HG02870 (cell line): ENCODE data around the gene GABBR2.

Experiments
- ATAC-seq: cut with Tn5 transposase; IDR thresholded peaks from one replicate; pipeline ENCODE4 v1.9.1; 2021; ENCODE audit warnings: mild to moderate bottlenecking, moderate library complexity; ENCODE audit not compliant: unreplicated experiment

The GABBR2 gene

DNA sequence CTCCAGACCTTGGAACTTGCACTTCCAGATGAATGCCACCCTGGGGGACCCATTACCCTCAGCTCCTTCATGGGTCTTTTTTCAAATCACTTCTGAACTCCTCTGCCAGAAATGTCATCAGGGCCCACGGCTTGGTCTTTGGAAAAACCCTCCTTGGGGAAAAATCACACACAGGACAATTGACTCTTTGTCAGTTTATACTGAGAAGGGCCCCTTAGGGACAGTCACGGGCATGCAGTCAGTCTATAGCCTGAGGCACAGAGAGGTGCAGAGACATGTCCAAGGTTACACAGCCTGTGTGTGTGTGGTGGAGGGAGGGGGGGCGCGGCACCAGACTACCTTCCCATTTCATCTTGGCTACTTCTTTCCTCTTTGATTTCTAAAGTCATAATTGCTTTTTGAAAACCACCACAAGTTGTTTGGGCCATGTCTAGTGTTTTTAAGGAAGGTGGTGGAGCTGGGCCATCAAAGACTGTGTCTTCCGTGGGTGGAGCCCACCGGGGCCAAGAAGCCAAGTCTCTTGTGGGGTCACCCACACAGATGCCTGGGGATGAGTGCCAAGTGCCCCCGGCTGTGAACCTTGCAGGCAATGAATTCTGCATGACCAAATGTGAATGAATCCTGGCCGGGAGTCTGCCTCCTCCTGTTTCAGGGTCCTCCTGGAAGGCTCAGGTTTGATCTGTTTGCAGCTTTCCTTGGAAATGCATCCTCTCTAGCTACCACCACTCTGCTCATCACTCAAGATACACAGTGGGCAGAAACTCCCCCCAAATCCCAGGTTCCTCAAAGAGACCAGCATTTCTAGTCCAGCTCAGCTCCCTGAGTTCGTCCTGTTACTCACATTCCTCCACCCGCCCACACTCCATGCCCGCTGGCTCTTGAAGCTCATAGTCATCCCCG lies 253.2 kb downstream of the GABBR2 start:
- no peak for ATAC-seq

DNA sequence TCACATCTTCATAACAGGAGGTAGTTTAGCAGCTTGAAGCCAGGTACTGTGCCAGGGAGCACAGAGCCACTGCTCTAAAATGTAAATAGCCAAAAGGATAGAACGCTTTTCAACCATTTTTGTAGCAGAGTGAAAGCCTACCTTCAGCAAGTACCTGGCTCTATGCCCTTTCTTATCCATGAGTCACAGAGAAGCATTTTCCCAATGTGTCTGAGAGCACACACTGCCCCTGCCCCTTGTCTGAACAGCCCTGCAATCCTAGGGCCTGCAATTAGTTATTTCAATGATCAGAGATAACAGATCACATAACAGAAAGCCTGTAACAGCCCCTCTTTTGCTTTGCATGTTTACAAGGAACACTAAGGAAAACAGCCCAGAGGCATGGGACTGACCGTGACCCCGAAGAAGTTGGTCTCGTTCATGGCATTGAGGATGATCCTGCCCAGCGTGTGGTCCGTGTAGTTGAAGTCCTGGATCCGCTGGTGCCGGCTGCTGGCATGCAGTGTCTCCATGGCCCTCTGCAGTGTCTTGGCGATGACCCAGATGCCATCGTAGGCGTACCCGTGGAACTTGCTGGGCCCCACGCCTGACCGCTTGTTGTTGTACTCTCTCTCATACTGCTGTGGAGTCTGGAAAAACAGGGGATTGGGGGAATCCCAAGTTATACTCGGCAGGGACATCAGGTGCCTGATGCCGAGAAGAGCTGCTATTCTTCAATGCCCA lies 255.0 kb downstream of the GABBR2 start:
- no peak for ATAC-seq

DNA sequence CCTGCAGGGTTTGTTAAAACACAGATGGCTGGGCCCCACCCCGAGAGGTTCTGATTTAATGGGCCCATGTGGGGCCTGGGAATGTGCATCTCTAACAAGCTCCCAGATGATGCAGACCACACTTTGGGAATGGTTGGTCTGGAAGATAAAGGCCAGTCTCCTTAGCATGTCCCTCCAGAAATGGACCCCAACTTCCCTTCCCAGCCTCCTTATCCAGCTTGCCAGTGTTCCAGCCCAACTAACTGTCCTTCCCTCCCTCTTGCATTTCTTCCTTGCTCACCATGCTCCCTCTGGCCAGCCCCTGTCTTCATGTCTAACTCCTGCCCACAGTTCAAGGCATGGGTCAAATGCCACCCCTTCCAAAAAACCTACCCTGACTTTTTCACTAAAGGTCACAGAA lies 257.2 kb downstream of the GABBR2 start:
- no peak for ATAC-seq

DNA sequence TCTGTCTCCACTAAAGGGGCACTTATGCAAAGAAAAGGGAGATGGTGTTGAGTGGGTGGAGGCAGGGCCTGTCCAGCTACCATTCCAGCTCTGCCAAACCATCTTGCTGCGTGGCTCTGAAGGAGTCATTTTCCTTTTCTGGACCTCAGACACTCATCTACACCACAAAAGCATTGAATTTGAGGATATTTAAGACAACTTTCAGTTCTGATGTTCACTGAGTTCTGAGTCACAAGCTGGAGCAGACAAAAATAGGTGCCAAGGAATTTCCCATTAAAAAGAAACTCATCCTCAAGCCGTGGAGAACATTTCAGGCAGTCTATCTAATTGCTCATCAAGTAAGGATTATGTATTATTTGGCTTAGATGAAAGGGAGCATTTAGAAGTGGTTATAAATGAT lies 258.2 kb downstream of the GABBR2 start:
- no peak for ATAC-seq

DNA sequence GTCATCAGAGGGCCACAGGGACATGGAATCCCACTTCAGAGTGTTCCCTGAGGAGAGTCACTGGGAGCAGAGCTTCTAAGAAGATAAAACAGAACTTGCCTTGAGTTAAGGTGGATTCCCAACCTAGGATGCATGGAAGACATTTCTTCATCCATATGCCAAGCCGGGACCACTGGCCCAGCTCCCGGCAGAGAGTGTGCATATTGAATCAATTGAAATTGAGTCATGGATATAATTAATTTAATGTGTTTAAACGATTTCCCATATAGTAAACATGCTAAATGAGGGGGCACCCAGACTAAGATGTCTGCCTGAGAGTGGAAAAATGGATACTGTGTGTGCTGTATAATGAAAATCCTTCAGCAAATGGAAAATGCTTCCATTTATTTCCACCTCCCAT lies 258.9 kb downstream of the GABBR2 start:
- no peak for ATAC-seq

DNA sequence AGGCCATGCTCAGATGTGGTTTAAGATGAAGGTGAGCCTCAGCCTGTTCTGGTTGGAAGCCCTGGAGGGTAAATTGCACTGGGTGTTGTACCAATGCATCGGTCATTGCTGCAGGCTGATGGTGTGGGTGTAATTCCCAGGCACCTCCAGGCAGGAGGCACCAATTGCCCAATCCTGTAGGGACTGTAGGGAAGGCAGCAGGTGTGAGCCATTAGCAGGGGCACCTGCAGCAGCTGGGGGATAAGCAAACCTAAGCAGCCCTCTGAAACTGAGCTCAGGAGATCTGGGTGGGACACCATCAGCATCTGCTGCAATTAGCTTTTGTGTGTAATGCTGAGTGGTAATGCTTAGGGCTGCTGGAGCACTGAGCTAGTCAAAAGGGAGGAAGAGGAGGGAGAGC lies 263.2 kb downstream of the GABBR2 start:
- ATAC-seq, result no peak

- no peak for ATAC-seq
Observed at GRCh38 chr9:98444601-98445000, 264.1 kb downstream of the GABBR2 start.

DNA sequence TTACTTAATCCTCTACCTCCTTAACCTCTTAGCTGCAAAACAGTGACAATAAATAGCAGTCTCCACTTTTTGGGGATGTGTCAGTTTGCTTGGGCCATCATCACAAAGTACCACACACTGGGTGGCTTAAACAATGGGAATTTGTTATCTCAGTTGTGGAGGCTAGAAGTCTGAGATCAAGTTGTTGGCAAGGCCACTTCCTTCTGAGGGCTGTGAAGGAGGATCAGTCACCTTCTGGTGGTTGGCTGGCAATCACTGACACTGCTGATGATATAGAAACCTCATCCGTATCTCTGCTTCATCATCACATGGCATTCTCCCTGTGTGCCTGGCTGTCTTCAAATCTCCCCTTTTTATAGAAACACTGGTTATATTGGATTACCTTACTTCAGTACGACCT lies 266.2 kb downstream of the GABBR2 start:
- no peak for ATAC-seq

DNA sequence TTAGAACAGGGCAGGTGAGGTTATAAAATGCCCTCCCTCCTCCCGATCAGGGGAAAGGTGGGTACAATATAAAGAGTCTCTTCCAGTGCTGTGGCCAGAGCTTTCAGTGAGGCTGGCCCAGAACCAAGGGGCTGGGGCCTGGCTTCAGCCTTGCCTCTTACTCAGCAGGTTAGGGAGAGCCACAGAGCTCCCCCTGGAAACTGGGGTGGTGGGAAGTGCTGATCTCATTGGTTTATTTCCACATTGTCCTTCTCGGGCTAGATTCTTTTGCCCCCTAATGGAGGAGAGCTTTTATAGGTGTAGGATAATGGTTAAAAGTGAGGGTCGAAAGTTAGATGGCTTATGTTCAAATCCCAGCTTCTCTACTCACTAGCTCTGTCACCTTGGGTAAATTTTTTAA lies 266.6 kb downstream of the GABBR2 start:
- ATAC-seq, result no peak

- ATAC-seq, result no peak
Observed at GRCh38 chr9:98438666-98439065, 270.1 kb downstream of the GABBR2 start.

- no peak for ATAC-seq
Observed at GRCh38 chr9:98437458-98438034, 271.2 kb downstream of the GABBR2 start.

GRCh38 chr9:98432960-98433359 lies 275.8 kb downstream of the GABBR2 start:
- no peak for ATAC-seq

DNA sequence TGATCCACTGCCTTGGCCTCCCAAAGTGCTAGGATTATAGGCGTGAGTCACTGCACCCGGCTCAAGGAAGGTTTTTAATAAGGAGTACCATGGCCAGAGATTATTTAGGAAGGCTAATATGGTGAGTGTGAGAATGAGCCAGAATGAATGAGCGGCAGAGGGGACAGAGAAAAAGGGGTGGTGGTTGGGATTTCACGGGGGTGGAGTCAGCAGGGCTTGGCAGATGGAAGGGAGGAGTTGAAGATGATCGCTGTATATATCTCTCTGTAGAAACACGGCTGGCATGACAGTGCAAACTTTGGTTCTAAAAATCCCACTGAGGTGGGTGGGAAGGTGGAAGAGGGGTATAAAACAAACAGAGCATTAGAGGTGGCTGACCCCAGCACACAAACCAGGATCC lies 276.6 kb downstream of the GABBR2 start:
- no peak for ATAC-seq

- ATAC-seq, result no peak
Observed at GRCh38 chr9:98430535-98431292, 278.0 kb downstream of the GABBR2 start.

GRCh38 chr9:98429613-98430012 lies 279.1 kb downstream of the GABBR2 start:
- ATAC-seq, result no peak

DNA sequence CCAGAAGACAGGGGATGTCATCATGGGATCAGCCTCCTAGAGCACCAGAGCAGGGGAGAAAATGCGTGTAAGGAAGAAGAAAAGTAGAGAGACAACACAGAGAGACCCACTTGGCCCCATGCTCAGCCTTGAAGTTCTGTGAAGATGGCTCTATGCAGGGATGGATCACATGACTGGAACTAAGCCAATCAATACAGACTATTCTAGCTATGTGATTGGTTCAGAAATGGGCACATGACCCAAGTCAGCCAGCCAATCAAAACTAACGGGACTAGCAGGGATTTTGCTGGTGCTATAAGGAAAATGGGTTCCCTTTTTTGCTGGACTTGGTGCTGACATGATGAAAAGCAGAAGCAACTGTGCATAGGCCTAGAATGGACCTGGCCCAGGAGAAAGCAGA lies 280.3 kb downstream of the GABBR2 start:
- no peak for ATAC-seq

GRCh38 chr9:98427491-98427890 lies 281.2 kb downstream of the GABBR2 start:
- no peak for ATAC-seq

DNA sequence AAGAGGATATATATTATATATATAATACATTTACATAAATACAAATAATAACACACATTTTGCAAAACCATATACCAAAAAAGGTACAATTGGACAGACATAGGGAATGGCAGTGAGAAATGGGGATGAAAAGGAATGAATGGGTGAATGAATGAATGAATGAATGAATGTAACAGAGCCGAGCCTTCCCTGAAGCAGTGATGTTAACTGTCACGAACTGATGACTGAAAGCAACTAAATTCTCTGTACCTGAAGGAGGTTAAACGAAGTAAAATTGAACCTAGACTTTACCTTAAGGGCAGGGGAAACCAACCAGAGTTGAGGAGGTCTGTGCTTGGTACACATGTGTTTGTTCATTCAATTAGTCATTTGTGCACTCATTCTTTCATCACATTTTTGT lies 283.7 kb downstream of the GABBR2 start:
- ATAC-seq, result no peak

DNA sequence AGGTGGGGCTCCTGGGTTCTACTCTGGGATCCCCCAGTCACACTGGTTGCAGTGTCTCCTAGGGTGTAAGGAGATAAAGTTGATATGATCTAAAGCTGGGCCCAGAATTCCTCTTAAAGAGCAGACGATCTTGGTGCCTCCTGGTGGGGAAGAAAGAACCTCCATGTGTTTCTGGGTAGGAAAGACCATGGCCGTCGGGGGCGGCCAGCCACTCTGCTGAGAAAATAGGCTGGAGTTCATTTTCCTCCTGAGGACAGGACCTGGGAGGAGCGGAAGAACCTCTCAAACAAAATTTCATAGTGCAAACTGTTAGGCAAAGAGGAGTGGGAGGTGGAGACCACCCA lies 289.5 kb downstream of the GABBR2 start:
- ATAC-seq, result no peak

DNA sequence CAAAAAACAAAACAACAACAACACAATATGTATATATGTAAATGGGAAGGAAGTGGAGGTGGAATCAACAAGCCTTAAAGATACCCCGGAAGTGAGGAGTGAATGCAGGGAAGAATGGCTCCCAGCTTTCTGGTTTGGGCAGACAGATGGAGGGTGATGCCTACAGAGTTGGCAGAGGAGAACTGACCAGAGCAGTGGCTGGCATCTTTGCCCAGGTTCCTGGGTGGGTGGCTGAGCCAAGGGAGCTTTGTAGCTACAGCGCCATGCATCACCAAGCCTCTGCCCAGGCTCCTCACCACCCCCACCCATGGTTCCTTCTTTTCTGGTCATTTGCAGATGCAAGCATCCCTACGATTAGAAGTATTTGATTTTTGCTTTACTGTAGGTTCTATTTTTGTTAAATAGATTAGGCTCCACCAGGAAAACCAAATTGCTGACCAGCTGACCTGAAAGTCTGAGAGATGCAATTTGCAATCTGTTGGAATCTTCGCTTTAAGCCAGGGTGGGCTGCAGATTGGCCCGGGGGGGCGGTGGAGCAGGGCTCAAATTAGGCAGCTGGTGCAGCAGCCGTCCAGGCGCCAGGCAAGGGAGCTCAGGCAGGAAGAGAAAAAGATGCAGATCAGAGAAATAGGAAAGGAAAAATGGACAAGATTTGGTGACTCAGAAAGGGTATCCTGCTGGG lies 290.0 kb downstream of the GABBR2 start:
- ATAC-seq, result no peak
